ENCODE data around the gene CUL9.

GRCh38 chr6:43138267-43138666 is 43.7 kb upstream of the CUL9 start:
- no peak for TF ChIP-seq CTCF (IDR thresholded peaks at IDR 0.05; ENCODE audit: low read depth, low read length, missing input control)
- TF ChIP-seq ATF3 (IDR thresholded peaks at IDR 0.05): no peak
- no peak for TF ChIP-seq RAD21 (IDR thresholded peaks at IDR 0.05)
- no peak for TF ChIP-seq REST (IDR thresholded peaks at IDR 0.05)
- TF ChIP-seq HNF4G (IDR thresholded peaks at IDR 0.05): no peak
- TF ChIP-seq MAX (IDR thresholded peaks at IDR 0.05): no peak
- no peak for TF ChIP-seq FOXA1 (IDR thresholded peaks at IDR 0.05)
